ENCODE results near the gene ZSWIM5.

DNA sequence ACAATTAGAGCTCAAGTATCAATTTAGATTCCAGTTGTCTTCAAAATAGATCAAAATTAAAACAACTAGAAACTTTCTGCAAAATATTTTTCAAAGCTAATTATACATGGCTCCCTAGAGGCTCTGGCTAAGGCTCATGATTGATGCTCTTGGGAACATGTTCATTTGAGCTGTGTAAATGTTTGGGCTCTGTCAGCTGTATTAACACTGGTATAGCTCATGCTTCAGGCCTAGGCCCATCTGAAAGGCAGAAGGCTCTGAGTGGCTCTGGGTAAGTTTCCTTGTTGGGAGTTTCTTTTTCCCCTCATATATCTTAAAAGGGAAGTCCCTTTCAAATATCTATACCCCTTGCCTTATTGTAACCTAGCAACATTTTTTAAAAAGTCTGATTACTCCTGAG lies 113.1 kb downstream of the ZSWIM5 start:
- TF ChIP-seq, protein P1, sequence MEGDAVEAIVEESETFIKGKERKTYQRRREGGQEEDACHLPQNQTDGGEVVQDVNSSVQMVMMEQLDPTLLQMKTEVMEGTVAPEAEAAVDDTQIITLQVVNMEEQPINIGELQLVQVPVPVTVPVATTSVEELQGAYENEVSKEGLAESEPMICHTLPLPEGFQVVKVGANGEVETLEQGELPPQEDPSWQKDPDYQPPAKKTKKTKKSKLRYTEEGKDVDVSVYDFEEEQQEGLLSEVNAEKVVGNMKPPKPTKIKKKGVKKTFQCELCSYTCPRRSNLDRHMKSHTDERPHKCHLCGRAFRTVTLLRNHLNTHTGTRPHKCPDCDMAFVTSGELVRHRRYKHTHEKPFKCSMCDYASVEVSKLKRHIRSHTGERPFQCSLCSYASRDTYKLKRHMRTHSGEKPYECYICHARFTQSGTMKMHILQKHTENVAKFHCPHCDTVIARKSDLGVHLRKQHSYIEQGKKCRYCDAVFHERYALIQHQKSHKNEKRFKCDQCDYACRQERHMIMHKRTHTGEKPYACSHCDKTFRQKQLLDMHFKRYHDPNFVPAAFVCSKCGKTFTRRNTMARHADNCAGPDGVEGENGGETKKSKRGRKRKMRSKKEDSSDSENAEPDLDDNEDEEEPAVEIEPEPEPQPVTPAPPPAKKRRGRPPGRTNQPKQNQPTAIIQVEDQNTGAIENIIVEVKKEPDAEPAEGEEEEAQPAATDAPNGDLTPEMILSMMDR (IDR thresholded peaks at IDR 0.05): no peak
- no peak for TF ChIP-seq POLR2A (IDR thresholded peaks at IDR 0.05)
